Keratinocyte (primary cell): Measurements from ENCODE around the gene FLNB. TPM values are rescaled to one million over a fixed set of nuclear protein-coding genes. Genes with fewer than 3 reads are reported as not detected.

ENCODE experiments used
- DNase-seq: peaks from one replicate; pipeline ENCODE4 v3.0.0-alpha.2; 2011; ENCODE audit warnings: low read depth, missing footprints, low spot score
- FAIRE-seq: peaks from 2 replicates; lab custom pipeline; 2011; peaks lifted over from hg19 to GRCh38; lab: Jason Lieb, UNC
- H2AFZ ChIP-seq: 2 replicates; pipeline ENCODE4 v1.6.0; 2012; ENCODE audit warnings: low read length, control low read depth, inconsistent platforms; ENCODE audit not compliant: control insufficient read depth
- H3K27ac ChIP-seq: 2 replicates; pipeline ENCODE4 v1.5.1; 2011; ENCODE audit warnings: low read length; ENCODE audit not compliant: control insufficient read depth, insufficient read depth
- H3K27me3 ChIP-seq: 3 replicates; pipeline ENCODE4 v1.6.0; 2011; ENCODE audit warnings: low read length; ENCODE audit not compliant: control insufficient read depth, insufficient read depth; ENCODE audit errors: extremely low read depth
- H3K36me3 ChIP-seq, 2 experiments: 2 replicates in 1 of 2; 3 replicates in 1 of 2; pipeline ENCODE4 v1.5.1; 2011; ENCODE audit warnings: low read length in 2 of 2, mild to moderate bottlenecking in 1 of 2; ENCODE audit not compliant: control insufficient read depth in 2 of 2, insufficient read depth in 2 of 2; ENCODE audit errors: extremely low read depth in 1 of 2
- H3K4me1 ChIP-seq: 3 replicates; pipeline ENCODE4 v1.5.1; 2011; ENCODE audit warnings: low read length; ENCODE audit not compliant: control insufficient read depth, insufficient read depth; ENCODE audit errors: extremely low read depth
- H3K4me2 ChIP-seq: 3 replicates; pipeline ENCODE4 v1.6.0; 2011; ENCODE audit warnings: low read depth, low read length; ENCODE audit not compliant: control insufficient read depth, insufficient read depth; ENCODE audit errors: extremely low read depth
- H3K4me3 ChIP-seq, 3 experiments: fragments of 200-600 bp in 1 of 3; sonication (generic) in 1 of 3; 2 replicates in 2 of 3; 3 replicates in 1 of 3; pipeline ENCODE4 v1.5.1; 2011 to 2016; ENCODE audit warnings: low read length in 3 of 3, mild to moderate bottlenecking in 3 of 3, control low read depth in 2 of 3, inconsistent platforms in 1 of 3, low read depth in 1 of 3, mixed read lengths in 1 of 3, mixed run types in 1 of 3, moderate library complexity in 1 of 3; ENCODE audit not compliant: control insufficient read depth in 2 of 3, insufficient read depth in 2 of 3; ENCODE audit errors: extremely low read depth in 1 of 3
- H3K79me2 ChIP-seq: 2 replicates; pipeline ENCODE4 v1.6.0; 2012; ENCODE audit warnings: low read length; ENCODE audit not compliant: control insufficient read depth, insufficient read depth
- H3K9ac ChIP-seq: 3 replicates; pipeline ENCODE4 v1.6.0; 2011; ENCODE audit warnings: low read length; ENCODE audit not compliant: control insufficient read depth, insufficient read depth; ENCODE audit errors: extremely low read depth
- H3K9me1 ChIP-seq: 3 replicates; pipeline ENCODE4 v1.6.0; 2011; ENCODE audit warnings: low read length; ENCODE audit not compliant: control insufficient read depth, insufficient read depth; ENCODE audit errors: extremely low read depth
- H3K9me3 ChIP-seq: 2 replicates; pipeline ENCODE4 v1.5.1; 2012; ENCODE audit warnings: low read depth, low read length; ENCODE audit not compliant: control insufficient read depth
- H4K20me1 ChIP-seq: 3 replicates; pipeline ENCODE4 v1.6.0; 2011; ENCODE audit warnings: low read length; ENCODE audit not compliant: control insufficient read depth, insufficient read depth; ENCODE audit errors: extremely low read depth
- CTCF ChIP-seq, 3 experiments: IDR thresholded peaks in 1 of 3; conservative IDR thresholded peaks in 1 of 3; optimal IDR thresholded peaks in 1 of 3; 2 replicates in 2 of 3; 3 replicates in 1 of 3; pipeline versions ENCODE3 to v1.5.1; 2011; ENCODE audit warnings: low read length in 3 of 3, mild to moderate bottlenecking in 3 of 3, moderate library complexity in 2 of 3, control low read depth in 1 of 3, inconsistent platforms in 1 of 3; ENCODE audit not compliant: insufficient read depth in 2 of 3; ENCODE audit errors: extremely low read depth in 1 of 3
- EZH2 ChIP-seq: IDR thresholded peaks from one replicate; pipeline ENCODE4 v1.6.1; 2012; ENCODE audit warnings: inconsistent platforms, mild to moderate bottlenecking, low read length, moderate library complexity
- dilution Hi-C: fragments of 300-500 bp; cut with MboI; formaldehyde crosslinking; loops from one replicate; pipeline ENCODE4 v1.7.0; 2020; ENCODE audit warnings: low sequenced_read_pairs; ENCODE audit not compliant: extremely low pct_ligation_motif_present
- polyA plus RNA-seq, 5 experiments: library from polyadenylated mRNA; depleted of rRNA in 3 of 5; stranded (reverse) in 3 of 5; stranded (forward) in 1 of 5; unstranded in 1 of 5; fragments of >200 nt; gene quantifications; 1 replicate in 1 of 5; 2 replicates in 3 of 5; 3 replicates in 1 of 5; pipeline versions ENCODE4 v1.2.1 to v1.2.3, GENCODE V29; 2011 to 2012; ENCODE audit warnings: missing spikeins in 2 of 5, low read depth in 1 of 5, low replicate concordance in 1 of 5

FLNB gene
- polyA plus RNA-seq, 1 donor (not counting 4 experiments of a cell fraction or from before 2014, with no cell fraction given) = 289 TPM

- peak; percentile 63 for FAIRE-seq
- H3K9ac ChIP-seq = peak overlapping the region; percentile 59
- H3K27me3 ChIP-seq = no peaks in the 10 kb centered on the region
- peaks cover 7% of the 10 kb centered on the region for H4K20me1 ChIP-seq
- H3K27ac ChIP-seq = peak overlapping the region; percentile 93
- H3K9me3 ChIP-seq = no peaks in the 10 kb centered on the region
- H3K9me1 ChIP-seq = no peaks in the 10 kb centered on the region
- H3K36me3 ChIP-seq = peaks cover 3 to 9% of the 10 kb centered on the region in 2 experiments
- DNase-seq = no peak
- TF ChIP-seq EZH2 = no peak
- no peak for TF ChIP-seq CTCF (optimal IDR thresholded peaks at IDR 0.05 in 1 of 3, IDR thresholded peaks at IDR 0.05 in 1 of 3, conservative IDR thresholded peaks at IDR 0.05 in 1 of 3; ENCODE audit: extremely low read depth in 1 of 3, insufficient read depth in 2 of 3, low read length in 3 of 3)
- H3K4me2 ChIP-seq = peak overlapping the region; percentile 27
- no peak overlapping the region for H3K4me3 ChIP-seq
- no peak overlapping the region for H2AFZ ChIP-seq
- H3K4me1 ChIP-seq = peaks cover 38% of the 10 kb centered on the region
- H3K79me2 ChIP-seq = peaks cover 21% of the 10 kb centered on the region
- dilution Hi-C loops = no loop called here
Observed at GRCh38 chr3:58004973-58005372, 3.2 kb upstream of the FLNB start.

GRCh38 chr3:58005669-58006068, 2.6 kb upstream of the FLNB start:
- Histone ChIP-seq H4K20me1 (peaks cover 14% of the 10 kb centered on the region), H3K9me1 (no peaks in the 10 kb centered on the region), H3K9me3 (no peaks in the 10 kb centered on the region), H3K9ac (peak overlapping the region; percentile 59), H3K36me3 (peaks cover 3 to 16% of the 10 kb centered on the region in 2 experiments), H3K4me2 (peak overlapping the region; percentile 27), H3K79me2 (peaks cover 28% of the 10 kb centered on the region), H3K27me3 (no peaks in the 10 kb centered on the region), H3K27ac (peak overlapping the region; percentile 93), H3K4me1 (peaks cover 31% of the 10 kb centered on the region), H2AFZ (no peak overlapping the region), H3K4me3 (no peak overlapping the region)
- no peak for TF ChIP-seq CTCF (optimal IDR thresholded peaks at IDR 0.05 in 1 of 3, IDR thresholded peaks at IDR 0.05 in 1 of 3, conservative IDR thresholded peaks at IDR 0.05 in 1 of 3; ENCODE audit: extremely low read depth in 1 of 3, insufficient read depth in 2 of 3, low read length in 3 of 3)
- TF ChIP-seq EZH2 = no peak
- dilution Hi-C loops = no loop called here
- DNase-seq = peak; percentile 94
- peak; percentile 80 for FAIRE-seq
